HG03280 (cell line): Measurements from ENCODE around the gene PKHD1.

Experiments used
- ATAC-seq: cut with Tn5 transposase; IDR thresholded peaks from one replicate; pipeline ENCODE4 v1.9.1; 2021; ENCODE audit warnings: mild to moderate bottlenecking, moderate library complexity; ENCODE audit not compliant: unreplicated experiment

Gene PKHD1

DNA sequence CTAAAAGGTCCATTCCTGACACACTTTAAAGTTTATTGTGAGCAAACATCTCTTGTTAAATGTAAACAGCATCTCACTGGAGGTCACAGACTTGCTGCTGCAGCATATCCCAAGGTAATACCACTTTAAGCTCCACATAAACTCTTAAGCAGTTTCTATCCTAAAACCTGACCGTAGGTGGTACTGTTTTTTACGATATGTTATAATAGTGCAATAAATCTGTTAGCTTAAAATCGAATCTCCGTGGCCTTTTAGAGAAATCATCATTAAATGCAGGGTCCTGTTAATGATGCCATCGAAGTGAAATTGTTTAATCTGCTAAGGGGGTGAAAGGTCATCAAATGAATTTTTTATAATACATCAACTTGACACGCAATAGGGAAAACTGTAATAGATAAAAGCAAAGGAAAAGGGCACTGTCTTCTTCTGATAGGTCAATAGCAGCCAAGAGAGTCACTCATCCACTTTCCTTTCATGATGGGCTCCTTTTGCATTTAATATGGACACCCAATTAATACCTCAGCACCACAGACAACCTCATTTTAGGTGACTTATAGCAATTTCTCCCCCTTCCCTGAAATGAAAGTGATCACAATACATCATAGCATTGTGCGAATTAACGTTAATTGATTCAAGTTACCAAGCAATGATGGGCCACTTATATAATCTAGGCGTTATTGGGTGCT, 436.1 kb downstream of the PKHD1 start:
- ATAC-seq, result no peak

DNA sequence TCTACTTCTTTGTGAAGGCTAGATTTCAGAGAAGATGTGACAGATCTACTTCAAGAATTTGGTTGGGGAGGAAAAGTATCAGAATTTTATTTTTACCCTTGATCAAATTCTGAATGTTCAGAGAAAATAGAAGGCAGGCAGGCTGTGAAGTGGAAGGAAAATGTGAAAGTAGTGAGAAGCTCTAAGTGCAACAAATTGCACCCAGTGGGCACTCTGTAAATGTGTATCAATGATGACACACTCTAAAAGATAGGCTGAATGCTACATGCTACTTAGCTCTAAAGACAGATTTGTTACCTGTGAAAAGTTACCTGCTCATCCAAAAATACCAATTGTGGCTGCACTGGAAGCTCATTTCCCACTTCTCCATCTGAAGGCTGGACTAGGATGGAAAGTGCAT, 438.6 kb downstream of the PKHD1 start:
- ATAC-seq, result no peak

DNA sequence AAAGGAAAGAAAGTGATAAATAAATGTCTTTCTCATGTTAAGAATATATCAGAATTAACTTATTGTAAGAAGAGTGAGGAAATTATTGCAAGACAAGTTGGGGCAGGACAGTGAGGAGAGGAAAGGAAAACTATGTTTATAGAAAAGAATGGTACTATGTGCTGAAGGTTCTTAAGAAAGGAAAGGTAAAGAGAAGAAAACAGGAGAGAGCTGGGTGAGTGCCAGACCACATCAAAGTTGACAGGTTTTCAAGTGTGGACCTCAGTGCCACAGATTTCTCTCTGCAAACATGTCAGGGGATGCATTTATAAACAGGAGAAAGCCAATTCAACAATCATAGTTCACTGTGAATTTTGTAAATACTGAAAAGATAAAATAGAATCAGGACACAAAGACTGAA, 439.2 kb downstream of the PKHD1 start:
- ATAC-seq, result no peak

DNA sequence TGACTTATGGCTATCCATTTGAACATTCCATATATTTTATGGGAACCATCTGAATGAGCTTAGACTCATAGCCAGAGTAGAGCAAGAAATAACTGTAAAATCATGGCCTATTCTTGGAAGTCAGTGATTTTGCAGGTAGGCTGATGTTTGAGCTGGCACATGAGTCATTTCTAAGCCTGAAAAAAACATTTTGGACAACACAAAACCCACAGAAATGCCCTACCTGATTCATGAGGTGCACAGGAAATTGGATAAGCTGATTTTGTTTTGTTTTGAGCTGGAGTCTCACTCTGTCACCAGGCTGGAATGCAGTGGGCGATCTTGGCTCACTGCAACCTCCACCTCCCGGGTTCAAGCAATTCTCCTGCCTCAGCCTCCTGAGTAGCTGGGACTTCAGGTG, 443.0 kb downstream of the PKHD1 start:
- no peak for ATAC-seq

DNA sequence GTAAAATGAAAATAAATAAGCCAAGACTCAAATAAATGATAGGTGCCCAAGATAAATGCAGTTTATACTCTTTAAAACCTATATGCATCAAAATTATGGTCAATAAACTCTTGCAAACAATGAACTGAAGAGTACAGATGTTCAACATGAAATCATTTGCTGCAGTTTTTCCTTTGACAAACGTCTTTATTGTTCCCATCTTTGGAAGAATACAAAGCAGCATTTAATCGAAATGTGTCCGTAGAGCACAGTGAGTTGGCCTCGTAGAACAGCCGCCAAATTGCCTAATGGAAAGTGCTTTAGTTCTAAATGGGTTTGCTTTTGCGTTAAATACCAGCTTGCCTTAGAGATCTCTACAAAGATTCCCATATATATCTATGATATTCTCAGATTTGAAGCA, 447.4 kb downstream of the PKHD1 start:
- no peak for ATAC-seq

DNA sequence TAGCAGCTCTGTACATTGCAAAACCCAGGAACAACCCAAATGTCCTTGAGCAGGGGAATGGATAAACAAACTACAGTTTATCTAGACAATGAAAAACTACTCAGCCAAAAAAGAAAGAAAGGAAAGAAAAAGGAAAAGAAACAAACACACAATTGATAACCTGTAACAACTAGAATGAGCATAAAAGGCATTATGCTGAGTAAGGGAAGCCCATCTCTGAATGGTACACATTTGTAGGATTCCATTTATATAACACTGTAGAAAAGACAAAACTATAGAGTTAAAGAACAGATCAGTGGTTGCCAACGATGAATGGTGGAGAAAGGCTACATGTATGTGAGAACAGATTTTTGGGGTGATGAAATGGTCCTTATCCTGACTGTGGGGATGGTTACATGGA, 454.0 kb downstream of the PKHD1 start:
- ATAC-seq, result no peak

DNA sequence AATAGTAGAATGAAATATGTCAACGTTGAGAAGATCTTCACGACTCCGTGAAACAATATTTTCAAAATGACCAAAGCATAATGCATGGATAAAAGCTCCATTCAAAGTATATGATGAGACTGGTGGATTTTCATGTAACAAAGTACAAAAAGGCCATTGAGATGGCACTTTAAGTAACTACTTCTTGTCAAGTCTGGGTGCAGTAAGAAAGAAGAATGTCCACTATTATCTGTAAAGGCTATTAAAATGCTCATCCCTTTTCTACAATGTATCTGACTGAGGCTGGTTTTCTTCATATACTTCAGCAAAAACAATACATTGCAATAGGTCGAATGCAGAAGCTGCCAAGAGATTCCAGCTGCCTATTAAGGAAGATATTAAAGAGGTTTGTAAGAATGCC, 457.4 kb downstream of the PKHD1 start:
- ATAC-seq, result no peak

DNA sequence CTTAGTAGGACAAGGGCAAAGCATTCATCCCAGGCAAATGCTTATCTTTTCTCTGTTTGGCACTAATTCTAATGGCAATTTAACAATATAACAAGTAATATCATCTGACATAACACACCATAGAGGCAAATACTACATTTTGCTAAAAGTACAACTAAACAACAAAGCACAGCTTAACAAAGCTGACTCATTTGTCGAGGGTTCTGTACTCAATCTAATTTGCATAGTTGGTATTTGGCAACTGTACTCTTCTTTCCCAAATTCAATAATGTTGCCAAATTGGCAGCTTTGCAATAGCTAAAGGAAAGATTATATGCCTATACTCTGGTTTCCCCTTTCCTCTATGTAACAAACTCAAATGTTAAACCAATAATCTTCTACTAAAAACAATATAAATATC, 461.0 kb downstream of the PKHD1 start:
- no peak for ATAC-seq

DNA sequence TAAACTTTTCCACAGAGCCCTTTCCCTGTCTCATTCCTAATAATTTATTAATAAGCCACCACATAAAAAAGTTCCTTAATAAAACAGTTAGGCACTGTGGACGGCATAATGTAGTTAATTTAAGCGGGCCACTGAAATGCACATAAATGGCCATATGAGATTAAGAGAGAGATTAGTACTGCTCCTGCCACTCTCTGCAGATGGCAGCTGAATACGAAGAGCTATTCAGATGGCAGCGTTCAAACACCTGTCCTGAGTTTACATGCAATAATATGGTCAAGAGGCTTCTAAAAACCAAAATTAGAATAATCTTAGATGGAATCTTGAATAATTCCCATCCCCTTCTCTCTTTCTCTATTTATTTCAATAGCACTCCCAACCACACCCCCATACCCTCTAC, 461.8 kb downstream of the PKHD1 start:
- no peak for ATAC-seq

DNA sequence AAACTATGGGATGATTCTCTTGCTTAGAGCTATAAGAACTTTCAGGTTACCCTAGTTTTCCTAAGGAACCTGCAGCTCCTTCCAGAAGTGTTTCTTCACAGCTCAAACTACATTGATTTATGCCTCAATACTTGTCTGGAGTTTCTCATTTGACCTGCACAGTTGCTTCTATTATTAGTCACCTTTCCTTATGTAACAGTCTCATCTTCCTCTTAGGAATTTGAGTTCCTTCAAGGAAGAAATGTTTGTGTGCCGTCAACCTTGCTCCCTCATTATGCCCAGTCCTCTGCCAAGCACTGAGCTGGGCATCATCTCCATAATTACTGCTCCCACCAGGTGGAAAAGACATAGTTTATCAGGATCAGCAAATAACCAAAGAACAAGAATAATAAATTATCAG, 466.4 kb downstream of the PKHD1 start:
- no peak for ATAC-seq

DNA sequence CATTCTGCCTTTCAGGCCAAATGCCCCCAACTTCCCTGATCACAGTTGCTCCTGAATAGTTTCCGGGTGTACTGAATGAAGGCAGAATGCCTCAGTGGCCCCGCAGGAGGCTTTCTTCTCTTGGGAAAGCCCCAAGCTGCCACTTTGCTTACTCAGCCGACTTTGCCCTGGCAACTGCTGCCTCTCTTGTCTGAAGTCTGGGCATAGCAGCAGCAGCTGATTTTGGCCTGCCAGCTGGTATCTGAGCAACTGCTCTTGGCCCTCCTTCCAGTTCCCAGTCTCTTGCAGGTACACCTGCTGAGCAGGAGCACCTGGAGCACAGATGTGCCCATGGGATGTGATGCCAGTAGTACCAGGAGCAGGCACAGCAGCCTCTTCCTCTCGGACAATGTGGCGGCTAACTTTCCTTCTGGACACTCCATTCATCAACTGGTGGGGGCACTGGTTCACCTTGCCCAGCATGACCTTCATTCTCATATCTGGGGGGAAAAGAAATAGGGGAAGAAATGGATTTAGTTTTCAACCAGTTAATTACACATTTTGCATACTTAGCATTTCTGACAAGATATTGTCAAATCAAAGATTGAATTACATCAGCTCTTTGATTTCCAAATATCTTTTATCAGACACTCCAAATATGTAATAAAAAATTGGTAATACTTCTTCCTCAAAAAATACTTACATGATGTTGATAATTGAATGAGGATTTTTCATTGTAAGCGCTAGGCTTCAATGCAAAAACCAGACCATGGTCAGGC, 468.2 kb downstream of the PKHD1 start:
- ATAC-seq, result no peak

DNA sequence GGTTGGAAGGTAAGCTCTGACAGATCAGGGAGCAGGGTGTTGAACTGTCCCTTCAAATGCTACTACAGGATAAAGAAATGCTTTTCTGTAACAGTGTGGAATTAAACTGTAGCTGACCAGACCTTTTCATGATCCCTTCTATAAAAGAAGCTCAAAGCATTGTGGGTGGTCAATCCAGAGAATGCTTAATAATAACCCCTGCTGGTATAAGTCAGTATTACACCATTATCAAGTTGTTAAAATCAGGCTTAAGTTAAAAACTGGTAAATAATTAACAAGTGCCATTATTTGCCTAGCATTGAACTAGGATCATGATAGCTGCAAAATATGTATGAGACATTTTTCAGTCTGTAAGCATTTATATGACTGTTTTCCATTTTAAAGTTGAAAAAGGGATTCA, 468.9 kb downstream of the PKHD1 start:
- ATAC-seq, result peak; percentile 60

DNA sequence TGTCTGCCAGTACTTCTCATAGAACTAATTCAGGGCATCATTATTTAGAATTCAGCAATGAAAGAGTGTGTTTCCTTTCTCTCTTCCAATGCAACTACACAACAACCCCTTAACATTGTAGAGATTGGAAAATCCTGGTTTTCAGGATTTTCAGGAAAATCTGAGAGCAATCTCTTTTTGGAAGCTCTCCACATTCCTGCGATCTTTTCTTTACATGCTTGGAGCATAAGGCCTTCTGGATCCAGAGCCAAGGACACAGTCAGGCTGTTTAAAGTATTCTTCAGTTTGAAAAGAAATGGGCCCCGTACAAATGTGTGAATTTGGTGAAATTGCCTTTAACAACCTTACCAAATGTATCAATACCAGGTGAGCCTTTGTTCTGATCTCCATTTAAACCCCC, 469.7 kb downstream of the PKHD1 start:
- no peak for ATAC-seq

DNA sequence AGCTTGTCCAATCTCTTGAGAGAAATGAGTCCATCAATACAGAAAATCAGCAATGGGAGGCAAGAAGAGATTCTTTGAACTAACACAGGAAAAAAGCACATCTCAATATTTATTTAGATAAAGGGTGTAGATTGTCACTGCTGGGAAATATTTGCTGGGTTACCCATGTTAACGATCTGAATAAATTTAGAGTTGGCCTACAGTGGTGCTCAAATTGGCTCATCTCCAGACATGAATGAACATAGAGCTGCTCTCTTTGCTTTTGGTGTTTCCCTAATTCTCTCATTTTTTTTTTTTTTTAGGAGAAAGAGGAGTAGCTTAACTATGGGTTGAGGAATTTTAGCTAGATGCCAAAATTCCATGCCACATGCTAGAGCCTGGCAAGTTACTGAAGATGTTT, 471.2 kb downstream of the PKHD1 start:
- no peak for ATAC-seq

DNA sequence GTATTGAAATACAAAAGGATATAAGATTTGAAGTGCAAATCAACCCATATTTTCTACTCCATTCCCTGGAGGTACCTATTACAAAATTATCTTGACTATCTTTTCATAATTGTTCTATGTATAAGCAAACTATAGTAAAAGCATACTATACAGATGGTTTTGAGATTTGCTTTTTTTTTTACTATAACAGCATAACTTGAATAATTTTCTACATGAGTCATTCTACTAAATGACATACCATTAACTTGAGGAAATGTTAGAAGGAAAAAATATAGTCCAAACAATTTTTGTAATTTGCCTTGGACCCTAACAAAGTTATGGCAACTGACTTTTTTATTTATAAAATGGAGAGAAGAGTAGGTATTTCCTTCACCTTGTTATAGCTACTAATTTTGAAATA, 472.7 kb downstream of the PKHD1 start:
- ATAC-seq, result no peak

DNA sequence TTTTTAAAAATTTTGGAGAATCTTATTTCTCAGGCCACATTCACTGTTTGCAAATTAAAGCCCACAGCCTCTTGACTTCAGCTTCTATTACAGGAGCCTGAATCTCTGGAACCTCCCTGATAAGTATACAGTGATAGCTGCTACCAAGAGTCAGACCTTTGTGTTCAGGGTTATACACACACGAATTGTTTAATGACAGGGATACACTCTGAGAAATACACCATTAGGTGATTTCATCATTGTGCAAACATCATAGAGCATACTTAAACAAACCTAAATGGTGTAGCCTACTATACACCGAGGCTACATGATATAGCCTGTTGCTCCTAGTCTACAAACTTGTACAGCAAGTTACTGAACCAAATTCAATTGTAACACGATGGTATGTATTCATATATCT, 473.9 kb downstream of the PKHD1 start:
- ATAC-seq, result no peak

DNA sequence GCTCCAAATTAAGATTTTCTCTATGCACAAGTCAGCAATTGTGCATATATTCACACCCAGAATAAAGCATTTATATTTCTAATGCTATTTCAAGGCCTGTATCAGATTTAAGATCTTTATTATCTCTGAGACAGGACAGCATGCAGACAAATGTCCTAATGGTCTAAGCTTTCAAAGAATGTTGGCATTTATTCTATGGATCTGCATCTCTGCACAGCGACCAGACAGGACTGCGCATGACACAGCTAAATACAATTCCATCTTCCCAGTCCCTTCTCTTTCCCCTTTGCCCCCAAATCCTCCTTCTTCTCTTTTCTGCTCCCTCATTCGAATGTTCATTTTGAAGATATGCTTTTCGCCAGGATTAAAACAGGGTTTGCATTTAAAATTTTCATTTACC, 478.5 kb downstream of the PKHD1 start:
- ATAC-seq, result no peak

DNA sequence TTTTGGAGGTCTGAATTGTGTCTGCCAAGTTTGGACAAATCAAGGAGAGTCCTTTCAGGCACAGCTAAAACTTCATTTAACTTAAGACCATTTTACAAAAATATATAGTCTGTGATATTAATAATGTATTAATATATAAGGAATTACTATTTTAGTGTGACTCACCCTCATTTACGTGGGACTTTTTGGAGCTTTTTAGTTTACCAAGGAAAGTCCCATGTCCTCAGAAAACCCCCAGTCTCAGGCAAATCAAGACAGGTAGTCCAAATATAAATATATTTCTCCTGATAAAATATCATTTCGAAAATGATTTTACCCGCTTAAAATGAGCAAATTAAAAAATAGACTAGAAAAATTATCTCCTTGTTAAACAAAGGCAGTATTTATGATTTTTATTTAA, 479.0 kb downstream of the PKHD1 start:
- no peak for ATAC-seq

DNA sequence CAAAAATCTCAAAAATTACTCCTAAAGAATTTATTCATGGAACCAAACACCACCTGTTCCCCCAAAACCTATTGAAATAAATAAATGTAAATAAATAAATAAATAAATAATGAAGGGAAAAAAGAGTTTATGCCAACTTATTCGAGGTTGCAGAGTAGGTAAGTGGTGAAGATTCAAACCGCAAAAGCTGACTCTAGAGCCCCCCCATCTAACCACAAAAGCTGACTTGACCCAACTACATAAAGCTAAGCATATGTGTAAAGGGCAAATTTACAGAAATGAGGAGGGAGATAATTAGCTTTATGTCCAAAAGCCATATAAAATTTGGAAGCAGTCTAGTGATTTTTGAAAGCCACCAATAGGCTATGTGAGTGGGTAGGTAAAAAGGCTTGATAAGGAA, 486.9 kb downstream of the PKHD1 start:
- ATAC-seq, result no peak

DNA sequence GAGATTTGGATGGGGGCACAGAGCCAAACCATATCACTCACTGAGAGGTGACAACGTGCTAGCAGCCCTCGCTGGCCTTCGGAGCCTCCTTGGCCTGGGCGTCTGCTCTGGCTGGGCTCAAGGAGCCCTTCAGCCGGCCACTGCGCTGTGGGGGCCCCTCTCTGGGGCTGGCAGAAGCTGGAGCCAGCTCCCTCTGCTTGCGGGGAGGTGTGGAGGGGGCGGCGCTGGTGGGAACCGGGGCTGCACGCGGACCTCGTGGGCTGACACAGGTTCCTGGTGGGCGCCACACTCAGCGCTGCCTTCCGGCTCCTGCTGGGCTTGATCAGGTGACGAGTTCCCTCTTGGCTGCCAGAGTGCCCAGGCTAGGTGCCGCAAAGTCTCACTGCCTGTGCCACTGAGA, 489.2 kb downstream of the PKHD1 start:
- ATAC-seq, result no peak

DNA sequence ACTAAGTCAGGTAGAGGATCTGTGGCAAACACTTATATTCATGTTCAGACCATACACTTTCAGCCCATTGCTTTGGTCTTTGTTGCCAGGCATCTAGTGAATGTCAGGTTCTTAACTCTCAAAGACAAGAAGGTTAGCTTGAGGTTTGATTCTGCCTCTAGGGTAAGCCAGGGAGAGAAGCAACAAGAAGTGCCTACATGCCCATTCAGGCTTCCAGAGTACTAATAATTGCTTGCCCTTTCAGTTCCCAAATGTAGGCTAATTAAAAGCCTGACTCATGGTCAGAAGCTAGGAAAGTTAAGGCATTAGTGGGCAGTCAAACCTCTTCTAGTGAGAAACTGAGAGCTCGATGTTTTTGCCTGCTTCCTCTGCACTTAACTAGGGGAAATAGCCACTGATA, 492.4 kb downstream of the PKHD1 start:
- no peak for ATAC-seq

DNA sequence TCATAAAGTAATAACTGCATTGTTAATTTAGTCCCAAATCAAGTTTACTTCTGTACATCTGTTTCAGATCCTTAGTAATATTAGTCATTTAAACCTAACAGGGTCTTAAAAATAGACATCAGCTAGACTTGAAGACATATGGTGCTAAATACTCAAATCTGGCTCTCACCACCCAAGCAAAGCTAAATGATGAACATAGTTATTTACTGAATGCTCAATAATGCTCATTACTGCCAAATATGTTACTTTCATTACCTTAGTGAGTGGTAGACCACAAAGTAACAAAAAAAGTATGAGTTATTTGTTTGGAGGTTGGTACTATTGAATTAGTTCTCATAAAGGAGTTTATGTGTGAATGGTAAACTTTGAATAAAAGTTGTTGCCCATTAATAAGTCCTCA, 502.1 kb downstream of the PKHD1 start:
- ATAC-seq, result no peak

DNA sequence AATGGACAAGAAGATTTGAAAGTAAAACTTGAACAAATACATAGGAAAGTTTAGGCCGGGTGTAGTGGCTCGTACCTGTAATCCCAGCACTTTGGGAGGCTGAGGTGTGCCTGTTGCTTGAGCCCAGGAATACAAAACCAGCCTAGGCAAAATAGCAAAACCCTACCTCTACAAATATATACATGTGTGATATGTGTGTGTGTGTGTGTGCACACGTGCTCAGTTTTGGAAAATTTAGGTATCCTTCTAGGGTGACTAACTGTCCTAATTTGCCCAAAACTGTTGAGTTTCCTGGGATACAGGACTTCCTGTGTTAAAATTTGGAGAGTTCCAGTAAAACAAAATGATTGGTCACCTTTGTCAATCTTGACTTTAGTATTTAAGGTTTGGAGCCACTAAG, 503.2 kb downstream of the PKHD1 start:
- no peak for ATAC-seq
